MM.1S (cell line): ENCODE measurements around the gene CAPN5.

ENCODE experiments used
- CTCF ChIP-seq: fragments of 300-600 bp; sonication (generic); IDR thresholded peaks from 2 replicates; pipeline ENCODE4 v1.5.1; 2016; ENCODE audit warnings: antibody characterized with exemption, low read length, mixed read lengths
- EZH2 ChIP-seq: fragments of 300-600 bp; sonication (generic); optimal IDR thresholded peaks from 2 replicates; pipeline ENCODE3; 2017; ENCODE audit warnings: low read depth, mild to moderate bottlenecking, antibody characterized with exemption, low read length, mixed read lengths
- EZH2phosphoT487 ChIP-seq: fragments of 300-600 bp; sonication (generic); IDR thresholded peaks from 2 replicates; pipeline ENCODE4 v1.6.1; 2018; ENCODE audit warnings: antibody characterized with exemption, low read length

- no peak for TF ChIP-seq CTCF
- TF ChIP-seq EZH2: no peak
- no peak for TF ChIP-seq EZH2phosphoT487
Measured at GRCh38 chr11:77038029-77038824, 28.5 kb upstream of the CAPN5 start.
